Upper lobe of left lung (tissue), 6 donors: ENCODE measurements around the gene ERC1. TPM values are rescaled to one million over a fixed set of nuclear protein-coding genes. Genes with fewer than 3 reads are reported as not detected.

Source experiments
- ATAC-seq, 2 donors: fragments of 200-7000 bp; cut with Tn5 transposase; one replicate each; pipeline ENCODE4 v1.9.1; 2022; ENCODE audit warnings: mild to moderate bottlenecking in 2 of 2, moderate library complexity in 2 of 2; ENCODE audit not compliant: low FRiP score in 2 of 2
- DNase-seq, 2 donors: peaks; one replicate each; pipeline ENCODE4 v3.0.0-alpha.2; 2019 to 2020
- H3K27ac ChIP-seq, 4 donors: fragments of 200-600 bp; sonication (generic); one replicate each; pipeline ENCODE4 v1.5.1; 2016 to 2019
- H3K27me3 ChIP-seq, 4 donors: fragments of 200-600 bp; sonication (generic); one replicate each; pipeline ENCODE4 v1.5.1; 2017 to 2019
- H3K36me3 ChIP-seq, 4 donors: fragments of 200-600 bp; sonication (generic); one replicate each; pipeline ENCODE4 v1.5.1; 2016 to 2019
- H3K4me1 ChIP-seq, 4 donors: fragments of 200-600 bp; sonication (generic); one replicate each; pipeline ENCODE4 v1.5.1; 2018 to 2019
- H3K4me3 ChIP-seq, 4 donors: fragments of 200-600 bp; sonication (generic); one replicate each; pipeline ENCODE4 v1.5.1; 2017 to 2019; ENCODE audit warnings: mild to moderate bottlenecking in 2 of 4, moderate library complexity in 1 of 4
- H3K9me3 ChIP-seq, 4 donors: fragments of 200-600 bp; sonication (generic); one replicate each; pipeline ENCODE4 v1.5.1; 2018 to 2019
- EP300 ChIP-seq, 4 donors: sonication (generic); formaldehyde crosslinking; IDR thresholded peaks; one replicate each; pipeline ENCODE4 v1.5.1; 2017; ENCODE audit warnings: antibody characterized with exemption in 4 of 4, control low read depth in 2 of 4
- POLR2A ChIP-seq, 4 donors: fragments of 450-650 bp; IDR thresholded peaks; one replicate each; pipeline ENCODE4 v1.5.1; 2016 to 2017; ENCODE audit warnings: antibody characterized with exemption in 4 of 4, mild to moderate bottlenecking in 2 of 4
- POLR2AphosphoS5 ChIP-seq, 2 donors: sonication (generic); formaldehyde crosslinking; IDR thresholded peaks; one replicate each; pipeline ENCODE4 v1.5.1; 2017; ENCODE audit warnings: antibody characterized with exemption in 2 of 2
- WGBS, 2 donors: methylation state at CpG; one replicate each; pipeline ENCODE4 v1.1.5; 2017 to 2018; 5-methylcytosine and 5-hydroxymethylcytosine counted together
- total RNA-seq, 6 donors: library from RNA; depleted of rRNA in 4 of 6; stranded (reverse); fragments of >200 nt in 4 of 6; gene quantifications; one replicate each; pipeline versions ENCODE4 v1.1.0 to v1.2.1, GENCODE V29; 2016 to 2021
- TF ChIP-seq, protein P1 (sequence below), 6 experiments: fragments of 450-650 bp in 4 of 6; fragments of 200-600 bp in 2 of 6; sonication (generic) in 2 of 6; IDR thresholded peaks; one replicate each; pipeline ENCODE4 v1.5.1; 2016 to 2019; ENCODE audit warnings: antibody characterized with exemption in 6 of 6
- donor health status: DM: no; HTN: no; CAD: no; lungs with moderate emphysema.
- donor health status: DM: no; HTN: yes; CAD: no; lungs with severe emphysema.

The ERC1 gene
- total RNA-seq, 6 donors from 2014 or later, result 37.7 to 158 (median 60.1) TPM

DNA sequence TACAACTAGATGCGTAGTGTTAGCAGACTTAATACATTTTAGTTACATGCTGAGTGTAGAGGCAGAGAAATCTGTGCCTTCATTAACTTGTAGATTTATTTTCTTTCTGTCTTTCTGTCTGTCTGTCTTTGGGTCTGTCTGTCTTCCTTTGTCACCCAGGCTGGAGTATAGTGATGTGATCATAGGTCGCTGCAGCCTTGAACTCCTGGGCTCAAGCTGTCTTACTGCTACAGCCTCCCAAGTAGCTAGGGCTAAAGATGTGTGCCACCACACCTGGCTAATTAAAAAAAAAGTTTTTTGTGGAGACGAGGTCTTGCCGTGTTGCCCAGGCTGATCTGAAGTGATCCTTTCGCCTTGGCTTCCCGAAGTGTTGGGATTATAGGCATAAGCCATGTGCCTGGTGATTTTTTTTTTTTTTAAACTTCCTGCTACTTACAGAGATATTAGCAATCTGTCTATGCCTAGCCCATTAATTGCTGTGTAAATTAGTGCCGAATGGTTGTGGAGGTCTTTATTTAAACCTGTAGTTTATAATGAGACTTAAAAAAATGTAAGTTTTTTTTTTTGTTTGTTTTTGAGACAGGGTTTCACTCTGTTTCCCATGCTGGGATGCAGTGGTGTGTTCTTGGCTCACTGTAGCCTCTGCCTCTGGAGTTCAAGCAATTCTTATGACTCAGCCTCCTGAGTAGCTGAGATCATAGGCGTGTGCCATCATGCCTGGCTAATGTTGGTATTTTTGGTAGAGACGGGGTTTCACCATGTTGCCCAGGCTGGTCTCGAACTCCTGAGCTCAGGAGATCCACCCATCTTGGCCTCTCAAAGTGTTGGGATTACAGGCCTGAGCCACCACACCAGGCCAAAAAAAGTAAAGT is 22.8 kb downstream of the ERC1 start:
- H3K27me3 ChIP-seq, result no peaks in the 10 kb centered on the region
- H3K27ac ChIP-seq, result no peak overlapping the region
- ATAC-seq (peak in 1 of 2 donors; percentile 70), DNase-seq (no peak)
- TF ChIP-seq, protein P1, sequence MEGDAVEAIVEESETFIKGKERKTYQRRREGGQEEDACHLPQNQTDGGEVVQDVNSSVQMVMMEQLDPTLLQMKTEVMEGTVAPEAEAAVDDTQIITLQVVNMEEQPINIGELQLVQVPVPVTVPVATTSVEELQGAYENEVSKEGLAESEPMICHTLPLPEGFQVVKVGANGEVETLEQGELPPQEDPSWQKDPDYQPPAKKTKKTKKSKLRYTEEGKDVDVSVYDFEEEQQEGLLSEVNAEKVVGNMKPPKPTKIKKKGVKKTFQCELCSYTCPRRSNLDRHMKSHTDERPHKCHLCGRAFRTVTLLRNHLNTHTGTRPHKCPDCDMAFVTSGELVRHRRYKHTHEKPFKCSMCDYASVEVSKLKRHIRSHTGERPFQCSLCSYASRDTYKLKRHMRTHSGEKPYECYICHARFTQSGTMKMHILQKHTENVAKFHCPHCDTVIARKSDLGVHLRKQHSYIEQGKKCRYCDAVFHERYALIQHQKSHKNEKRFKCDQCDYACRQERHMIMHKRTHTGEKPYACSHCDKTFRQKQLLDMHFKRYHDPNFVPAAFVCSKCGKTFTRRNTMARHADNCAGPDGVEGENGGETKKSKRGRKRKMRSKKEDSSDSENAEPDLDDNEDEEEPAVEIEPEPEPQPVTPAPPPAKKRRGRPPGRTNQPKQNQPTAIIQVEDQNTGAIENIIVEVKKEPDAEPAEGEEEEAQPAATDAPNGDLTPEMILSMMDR (IDR thresholded peaks at IDR 0.05), result no peak
- TF ChIP-seq POLR2A (IDR thresholded peaks at IDR 0.05) (no peak), EP300 (IDR thresholded peaks at IDR 0.05) (no peak), POLR2AphosphoS5 (IDR thresholded peaks at IDR 0.05) (no peak)
- no peaks in the 10 kb centered on the region for H3K9me3 ChIP-seq
- peaks cover 0 to 2% (median 0%) of the 10 kb centered on the region in 4 donors for H3K4me1 ChIP-seq
- no peak overlapping the region for H3K4me3 ChIP-seq
- H3K36me3 ChIP-seq, result no peaks in the 10 kb centered on the region
- 91 to 92% methylated on average over 10 of the region's 10 CpGs for WGBS, 2 donors

DNA sequence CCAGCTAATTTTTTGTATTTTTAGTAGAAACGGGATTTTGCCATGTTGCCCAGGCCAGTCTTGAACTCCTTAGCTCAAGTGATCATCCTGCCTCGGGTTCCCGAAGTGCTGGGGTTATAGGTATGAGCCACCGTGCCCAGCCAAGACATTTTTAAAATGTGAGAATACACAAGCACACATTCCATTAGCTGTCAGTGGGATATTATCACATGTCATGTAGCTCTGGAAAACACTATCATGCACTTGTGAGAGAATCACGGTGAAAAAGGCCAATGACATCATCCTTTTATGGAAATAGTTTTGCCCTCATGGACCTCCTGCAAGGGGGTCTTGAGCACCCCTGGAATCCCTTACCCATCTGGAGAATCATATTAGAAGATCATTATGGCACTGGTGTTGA is 28.3 kb downstream of the ERC1 start:
- H3K27me3 ChIP-seq, result no peaks in the 10 kb centered on the region
- no peaks in the 10 kb centered on the region for H3K9me3 ChIP-seq
- no peak for TF ChIP-seq POLR2A (IDR thresholded peaks at IDR 0.05)
- TF ChIP-seq EP300 (IDR thresholded peaks at IDR 0.05), result no peak
- TF ChIP-seq POLR2AphosphoS5 (IDR thresholded peaks at IDR 0.05), result no peak
- TF ChIP-seq, protein P1 (IDR thresholded peaks at IDR 0.05), result no peak
- no peaks in the 10 kb centered on the region for H3K4me1 ChIP-seq
- H3K27ac ChIP-seq, result no peak overlapping the region
- H3K4me3 ChIP-seq, result no peak overlapping the region
- peaks cover 0 to 4% (median 0%) of the 10 kb centered on the region in 4 donors for H3K36me3 ChIP-seq
- no peak for DNase-seq
- no peak for ATAC-seq
- WGBS, 2 donors, result 90 to 91% methylated on average over 5 of the region's 5 CpGs

DNA sequence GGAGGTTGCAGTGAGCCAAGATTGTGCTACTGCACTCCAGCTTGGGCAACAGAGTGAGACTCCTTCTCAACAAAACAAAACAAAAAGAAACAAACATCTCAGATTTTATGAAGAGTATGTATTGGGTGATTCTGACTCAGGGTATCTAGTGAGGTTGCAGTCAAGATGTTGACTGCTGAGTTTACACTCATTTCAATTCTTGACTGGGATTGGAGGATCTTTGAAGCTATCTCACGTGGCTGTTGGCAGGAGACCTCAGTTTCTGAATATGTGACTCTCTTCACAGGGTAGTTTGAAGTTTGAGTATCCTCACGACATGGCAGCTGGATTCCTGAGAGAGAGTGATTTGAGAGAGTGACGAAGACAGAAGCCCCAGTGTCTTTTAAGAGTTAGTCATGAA is 29.4 kb downstream of the ERC1 start:
- no peak for ATAC-seq
- no peaks in the 10 kb centered on the region for H3K27me3 ChIP-seq
- H3K36me3 ChIP-seq, result peaks cover 0 to 4% (median 0%) of the 10 kb centered on the region in 4 donors
- H3K4me3 ChIP-seq, result no peak overlapping the region
- WGBS, 2 donors, result 88 to 92% methylated on average over 3 of the region's 3 CpGs
- no peak for DNase-seq
- H3K9me3 ChIP-seq, result no peaks in the 10 kb centered on the region
- H3K27ac ChIP-seq, result no peak overlapping the region
- H3K4me1 ChIP-seq, result no peaks in the 10 kb centered on the region
- TF ChIP-seq POLR2AphosphoS5 (IDR thresholded peaks at IDR 0.05) (no peak), POLR2A (IDR thresholded peaks at IDR 0.05) (no peak)

DNA sequence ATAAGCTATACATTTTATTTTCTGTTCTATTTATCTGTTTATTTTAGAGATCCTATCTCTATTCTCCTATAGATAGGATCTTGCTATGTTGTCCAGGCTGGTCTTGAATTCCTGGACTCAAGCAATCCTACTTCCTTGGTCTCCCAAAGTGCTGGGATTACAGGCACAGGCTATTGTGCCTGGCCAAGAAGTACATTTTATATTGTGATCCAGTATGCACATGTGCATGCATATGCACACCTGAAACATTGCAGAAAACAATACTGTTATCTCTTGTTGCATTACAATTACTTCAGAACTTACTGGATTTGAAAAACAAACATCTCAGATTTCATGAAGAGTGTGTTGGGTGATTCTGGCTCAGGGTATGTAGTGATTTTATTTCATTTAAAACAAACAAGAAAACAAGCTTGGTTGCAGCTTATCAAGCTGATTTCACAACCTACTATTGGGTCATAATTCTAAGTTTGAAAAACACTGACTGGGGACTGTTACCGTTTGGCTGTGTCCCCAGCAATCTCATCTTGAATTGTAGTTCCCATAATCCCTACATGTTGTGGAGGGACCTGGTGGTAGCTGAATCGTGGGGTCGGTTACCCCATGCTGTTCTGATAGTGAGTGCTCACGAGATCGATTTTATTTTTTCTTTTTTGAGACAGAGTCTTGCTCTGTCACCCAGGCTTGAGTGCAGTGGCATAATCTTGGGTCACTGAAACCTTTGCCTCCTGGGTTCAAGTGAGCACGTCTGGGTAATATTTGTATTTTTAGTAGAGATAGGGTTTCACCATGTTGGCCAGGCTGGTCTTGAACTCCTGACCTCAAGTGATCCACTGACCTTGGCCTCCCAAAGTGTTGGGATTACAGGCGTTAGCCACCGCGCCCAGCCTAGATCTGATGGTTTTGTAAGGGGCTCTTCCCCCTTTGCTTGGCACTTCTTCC is 31.3 kb downstream of the ERC1 start:
- 95 to 96% methylated on average over 9 of the region's 9 CpGs for WGBS, 2 donors
- DNase-seq (no peak), ATAC-seq (no peak)
- Histone ChIP-seq H3K27ac (no peak overlapping the region), H3K27me3 (no peaks in the 10 kb centered on the region), H3K36me3 (peaks cover 0 to 4% (median 0%) of the 10 kb centered on the region in 4 donors), H3K4me1 (no peaks in the 10 kb centered on the region), H3K9me3 (no peaks in the 10 kb centered on the region), H3K4me3 (no peak overlapping the region)
- TF ChIP-seq POLR2AphosphoS5 (IDR thresholded peaks at IDR 0.05) (no peak), EP300 (IDR thresholded peaks at IDR 0.05) (no peak), POLR2A (IDR thresholded peaks at IDR 0.05) (no peak)
- TF ChIP-seq, protein P1 (IDR thresholded peaks at IDR 0.05), result no peak

DNA sequence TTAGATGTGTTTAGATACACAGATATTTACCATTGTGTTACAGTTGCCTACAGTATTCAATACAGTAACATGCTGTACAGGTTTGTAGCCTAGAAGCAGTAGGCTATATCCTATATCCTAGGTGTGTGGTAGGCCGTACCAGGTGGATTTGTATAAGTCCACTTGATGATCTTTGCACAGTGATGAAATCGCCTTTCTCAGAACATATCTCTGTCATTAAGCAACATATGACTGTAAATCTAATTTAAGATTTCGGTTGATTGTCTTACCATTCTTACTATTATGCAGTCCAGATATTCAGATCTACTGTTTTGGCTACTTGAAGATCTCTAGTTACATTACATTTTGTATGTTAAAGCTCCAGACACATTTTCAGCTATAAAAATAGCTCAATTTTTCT is 39.8 kb downstream of the ERC1 start:
- TF ChIP-seq, protein P1 (IDR thresholded peaks at IDR 0.05), result no peak
- TF ChIP-seq EP300 (IDR thresholded peaks at IDR 0.05) (no peak), POLR2AphosphoS5 (IDR thresholded peaks at IDR 0.05) (no peak), POLR2A (IDR thresholded peaks at IDR 0.05) (no peak)
- H3K4me1 ChIP-seq, result no peaks in the 10 kb centered on the region
- no peak for ATAC-seq
- no peak for DNase-seq
- no peaks in the 10 kb centered on the region for H3K27me3 ChIP-seq
- H3K27ac ChIP-seq, result no peak overlapping the region
- H3K36me3 ChIP-seq, result peaks cover 7 to 31% (median 9%) of the 10 kb centered on the region in 4 donors
- H3K4me3 ChIP-seq, result no peak overlapping the region
- WGBS, 2 donors, result 79 to 94% methylated on average over 3 of the region's 3 CpGs
- no peaks in the 10 kb centered on the region for H3K9me3 ChIP-seq
